ENCODE results near the gene RFTN1.
A peak's percentile ranks its signal among the peaks of the same experiment; 100 is the strongest.

The RFTN1 gene

DNA sequence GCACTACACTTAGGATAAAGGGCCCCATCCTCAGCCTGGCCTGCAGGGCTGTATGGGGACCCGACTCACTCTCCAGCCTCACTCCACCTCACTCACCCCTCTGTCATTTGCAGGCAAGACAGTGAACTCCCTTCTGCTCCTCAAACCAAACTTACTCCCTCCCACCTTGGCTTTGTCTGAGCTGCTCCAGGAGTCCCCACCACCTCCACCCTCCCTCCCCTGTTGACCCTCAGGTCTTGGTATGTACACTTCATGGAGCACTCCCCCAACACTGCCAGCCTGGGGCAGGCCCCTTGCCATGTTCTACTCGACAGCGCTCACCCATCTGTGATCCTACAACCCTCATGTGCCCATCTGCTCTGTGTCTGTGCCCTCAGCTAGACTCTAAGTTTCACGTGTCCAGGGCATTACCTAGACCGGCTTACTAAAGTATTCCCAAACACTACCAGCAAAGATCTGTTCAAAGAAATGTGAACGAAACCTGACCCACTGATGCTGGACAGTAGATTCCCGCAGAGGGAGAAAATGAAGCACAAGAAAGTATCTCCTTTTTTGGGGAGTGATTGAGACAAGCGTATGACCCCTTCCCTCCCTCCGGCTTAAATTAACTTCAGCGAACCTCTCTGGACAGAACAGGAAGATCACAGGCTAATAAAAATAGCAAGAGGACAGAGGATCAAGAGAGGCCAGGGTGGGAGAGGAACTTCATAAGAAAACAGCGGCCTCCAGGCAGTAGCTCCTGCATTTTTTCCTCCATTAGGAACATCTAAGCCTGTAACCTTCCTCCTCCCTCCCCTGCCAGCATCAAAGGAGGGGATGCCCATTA is 113.2 kb downstream of the RFTN1 start:
- no peak for DNase-seq

DNA sequence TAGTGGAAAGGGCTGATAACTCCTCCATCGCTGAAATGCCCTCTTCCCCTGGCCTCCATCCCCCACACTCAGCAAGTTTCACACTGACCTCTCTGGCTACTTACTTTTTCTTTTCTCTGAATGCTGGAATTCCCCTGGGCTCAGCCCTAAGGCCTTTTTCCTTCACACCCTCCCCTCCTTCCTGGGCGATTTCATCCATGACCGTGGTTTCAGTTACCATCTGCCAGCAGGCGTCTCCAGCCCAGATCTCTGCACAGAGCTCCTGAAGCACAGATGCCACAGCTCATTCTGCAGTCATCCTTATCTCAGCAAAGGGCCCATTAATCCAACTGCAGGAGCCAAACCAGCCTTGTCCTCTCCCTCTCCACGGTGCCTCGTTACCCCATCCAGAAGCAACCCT is 114.0 kb downstream of the RFTN1 start:
- no peak for DNase-seq

DNA sequence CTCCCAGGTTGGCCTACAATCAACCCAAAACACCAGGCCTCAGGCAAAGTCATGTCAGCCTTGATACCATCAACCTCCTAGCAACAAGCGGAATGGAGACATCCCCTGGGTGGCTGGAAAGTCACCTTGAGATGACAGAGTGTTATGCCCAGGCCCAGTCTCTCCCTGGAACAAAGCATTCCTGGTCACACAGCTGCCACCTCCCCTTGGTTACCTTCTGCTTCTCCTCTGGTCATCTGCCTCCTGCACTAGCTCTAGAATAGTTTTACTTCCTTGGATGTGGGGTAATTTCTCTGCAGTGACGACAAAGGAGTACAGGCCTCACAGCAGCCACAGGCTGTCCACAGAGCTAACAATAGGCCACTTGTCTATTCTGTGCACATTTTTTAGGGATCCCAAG is 114.9 kb downstream of the RFTN1 start:
- no peak for DNase-seq

DNA sequence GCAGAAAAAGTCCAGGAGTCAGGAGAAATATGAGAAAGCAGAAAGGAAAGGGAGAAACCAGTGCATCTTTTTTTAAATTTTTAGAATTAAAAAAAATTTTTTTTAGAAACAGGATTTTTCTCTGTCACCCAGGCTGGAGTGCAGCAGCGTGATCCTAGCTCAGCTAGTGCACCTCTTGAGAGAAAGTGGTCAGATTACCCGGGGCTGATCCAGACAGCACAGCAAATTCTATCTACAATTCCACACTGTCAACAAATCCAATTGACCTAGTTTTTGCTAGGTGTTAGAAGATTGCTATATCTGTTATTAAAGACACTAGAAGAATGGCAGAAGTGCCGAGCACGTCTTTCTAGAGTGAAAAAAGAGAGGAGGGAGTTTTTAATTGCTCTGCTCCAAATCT is 117.3 kb downstream of the RFTN1 start:
- DNase-seq = no peak

DNA sequence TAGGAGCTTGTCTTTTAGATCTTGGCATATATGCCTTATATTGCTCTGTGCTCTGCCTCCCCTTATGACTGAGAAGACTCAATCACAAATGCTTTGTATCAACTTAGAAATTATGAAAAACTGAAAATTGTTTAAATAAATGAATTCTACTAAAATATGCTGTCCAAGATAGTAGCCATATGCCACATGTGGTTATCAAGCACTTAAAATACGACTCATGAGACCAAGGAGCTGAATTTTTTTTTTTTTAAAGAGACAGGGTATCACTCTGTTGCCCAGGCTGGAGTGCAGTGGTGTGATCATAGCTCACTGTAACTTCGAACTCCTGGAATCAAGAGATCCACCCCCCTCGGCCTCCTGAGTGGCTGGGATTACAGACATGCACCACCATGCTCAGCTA is 118.3 kb downstream of the RFTN1 start:
- DNase-seq = no peak

DNA sequence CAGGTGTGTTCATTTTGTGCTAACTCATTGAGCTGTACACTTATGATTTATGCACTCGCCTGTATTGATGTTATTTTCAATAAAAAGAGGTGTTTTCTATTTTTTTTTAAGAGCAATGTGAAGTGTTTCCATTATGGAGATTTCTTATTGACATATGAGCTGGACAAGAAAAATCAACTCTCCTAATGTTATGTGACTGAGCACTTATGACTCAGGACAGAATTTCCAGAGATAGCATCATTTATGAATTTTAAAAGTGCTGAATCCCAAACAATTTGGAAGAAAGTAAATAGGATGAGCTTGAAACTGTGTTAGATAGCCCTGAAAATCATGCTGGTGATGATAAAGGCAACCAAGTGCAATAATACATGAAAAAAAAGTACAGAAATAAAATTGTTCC is 118.9 kb downstream of the RFTN1 start:
- DNase-seq = no peak

DNA sequence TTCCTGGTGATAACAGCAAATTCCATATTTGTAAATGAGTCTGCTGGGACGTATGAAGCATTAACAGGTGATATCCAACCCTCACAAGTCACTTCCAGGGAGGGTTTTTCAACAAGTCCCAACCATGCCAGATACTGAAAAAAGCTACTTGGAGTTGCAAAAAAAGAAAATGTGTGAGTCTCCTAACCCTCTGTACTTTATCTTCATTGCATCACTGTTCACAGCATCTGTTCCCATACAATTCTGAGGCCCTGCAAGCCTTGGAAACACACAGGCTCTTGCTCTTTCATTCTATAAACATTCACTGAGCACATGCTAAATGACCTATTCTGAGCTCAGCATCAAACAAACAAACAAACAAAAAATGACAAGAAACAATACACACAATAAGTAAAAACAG is 120.8 kb downstream of the RFTN1 start:
- no peak for DNase-seq

DNA sequence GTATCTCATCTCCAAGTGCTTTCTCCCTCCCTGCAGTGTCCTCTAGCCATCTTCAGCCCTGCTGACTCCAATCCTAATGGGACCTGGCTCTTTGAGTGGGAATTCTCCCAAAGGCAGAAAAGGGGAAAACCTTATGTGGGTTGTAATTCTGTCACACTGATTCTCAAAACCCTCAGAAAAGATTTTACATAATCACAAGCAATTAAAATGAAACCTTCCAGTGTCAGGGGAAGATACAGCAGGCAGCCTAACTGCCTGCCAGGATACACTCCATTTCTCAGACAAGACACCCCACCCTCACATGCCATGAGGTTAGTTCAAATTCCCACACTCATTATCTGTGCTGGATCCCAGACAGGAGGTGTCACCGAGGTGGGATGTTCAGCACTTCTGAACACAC is 121.4 kb downstream of the RFTN1 start:
- no peak for DNase-seq

DNA sequence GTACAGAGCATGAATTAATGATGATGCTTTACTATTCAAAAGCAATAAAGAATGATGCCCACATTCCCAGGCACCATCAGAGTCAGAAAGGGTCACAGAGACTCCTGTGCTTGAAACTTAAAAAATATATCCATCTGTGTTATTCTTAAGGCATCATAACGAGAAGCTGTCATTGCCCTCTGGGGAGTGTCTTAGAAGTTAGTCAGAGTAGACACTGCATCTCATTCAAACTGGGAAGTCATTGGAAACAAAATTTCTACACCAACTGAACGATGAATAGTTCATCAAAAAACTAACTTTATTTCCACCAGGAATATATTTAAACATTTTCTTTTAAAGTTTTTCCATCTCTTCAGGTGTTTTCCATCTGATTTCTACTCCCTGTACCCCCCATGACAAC is 122.9 kb downstream of the RFTN1 start:
- no peak for DNase-seq

DNA sequence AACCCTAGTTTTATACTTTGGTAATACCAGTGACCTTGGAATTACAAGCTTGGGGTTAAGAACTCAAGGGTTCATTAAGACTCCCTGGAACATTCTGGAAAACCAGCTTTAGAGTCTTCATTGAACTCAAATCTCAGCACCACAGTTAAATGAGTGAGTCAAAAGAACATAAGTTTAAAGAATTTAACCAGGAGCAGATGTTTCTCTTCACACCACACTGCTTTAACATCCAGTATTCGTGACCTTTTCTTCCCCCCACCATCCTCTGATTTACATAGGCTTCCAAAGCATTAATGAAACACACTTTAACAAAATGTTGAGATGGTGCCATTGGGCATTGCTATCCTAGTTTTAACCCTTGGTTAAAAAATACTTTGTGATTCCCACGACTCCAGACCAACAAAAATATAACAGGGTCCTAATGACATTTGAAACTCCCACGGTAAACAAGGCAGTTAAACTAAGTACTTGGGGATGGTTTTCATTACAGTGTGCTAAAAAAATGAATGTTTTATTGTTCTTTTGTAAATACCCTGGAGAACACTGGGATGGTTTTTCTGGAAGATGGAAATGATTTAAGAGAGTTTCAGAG is 124.6 kb downstream of the RFTN1 start:
- DNase-seq = no peak

DNA sequence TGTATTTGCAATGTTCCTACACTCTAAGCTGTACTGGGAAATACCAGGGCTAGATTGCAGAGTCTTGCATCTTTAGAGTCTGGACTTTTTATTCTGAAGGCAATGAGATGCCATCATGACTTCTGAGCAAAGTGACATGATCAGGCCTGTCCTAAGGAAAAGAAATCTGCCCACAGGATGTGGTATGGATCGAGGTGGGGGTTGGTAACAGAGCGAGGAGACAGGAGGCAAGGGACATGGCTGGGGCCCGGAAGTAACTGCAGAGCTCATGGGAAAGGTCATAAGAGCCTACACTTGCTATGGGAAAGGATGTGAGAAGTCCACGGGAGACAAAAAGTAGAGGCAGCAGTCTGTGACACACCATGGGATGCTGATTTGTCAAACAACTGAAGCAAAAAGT is 126.9 kb downstream of the RFTN1 start:
- no peak for DNase-seq

DNA sequence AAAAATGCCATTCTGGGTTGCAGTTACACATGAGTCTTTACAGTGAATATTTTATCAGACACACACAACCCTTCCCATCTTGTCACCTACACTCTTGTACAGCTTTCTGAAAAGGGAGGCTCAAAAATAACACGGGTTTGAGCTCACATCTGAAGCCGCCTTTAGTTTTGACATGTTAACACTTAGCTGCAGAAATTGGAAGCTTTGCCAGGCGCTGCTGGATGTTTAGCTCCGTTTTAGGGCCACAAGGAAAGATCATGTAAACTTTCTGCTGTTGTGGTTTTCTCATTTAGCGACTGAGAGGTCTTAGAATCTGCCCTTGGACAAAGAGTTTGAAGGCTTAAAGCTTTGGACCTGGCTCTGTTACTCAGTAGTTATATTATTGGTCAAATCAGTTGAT is 128.3 kb downstream of the RFTN1 start:
- DNase-seq = no peak

DNA sequence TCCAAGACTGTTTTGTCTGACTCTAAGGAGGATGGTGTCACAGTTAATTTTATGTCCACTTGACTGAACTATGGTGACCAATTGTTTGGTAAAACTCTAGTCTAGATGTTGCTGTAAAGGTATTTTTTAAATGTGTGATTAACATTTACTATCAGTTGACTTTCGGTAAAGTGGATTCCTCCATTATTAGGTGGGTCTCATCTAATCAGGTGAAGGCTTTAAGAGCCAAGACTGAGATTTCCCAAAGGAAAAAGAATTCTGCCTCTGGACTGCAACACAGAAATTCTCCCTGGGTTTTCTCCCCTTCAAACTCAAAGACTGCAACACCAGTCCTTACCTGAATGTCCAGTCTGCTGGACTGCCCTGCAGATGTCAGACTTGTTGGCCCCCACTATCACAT is 129.6 kb downstream of the RFTN1 start:
- no peak for DNase-seq

DNA sequence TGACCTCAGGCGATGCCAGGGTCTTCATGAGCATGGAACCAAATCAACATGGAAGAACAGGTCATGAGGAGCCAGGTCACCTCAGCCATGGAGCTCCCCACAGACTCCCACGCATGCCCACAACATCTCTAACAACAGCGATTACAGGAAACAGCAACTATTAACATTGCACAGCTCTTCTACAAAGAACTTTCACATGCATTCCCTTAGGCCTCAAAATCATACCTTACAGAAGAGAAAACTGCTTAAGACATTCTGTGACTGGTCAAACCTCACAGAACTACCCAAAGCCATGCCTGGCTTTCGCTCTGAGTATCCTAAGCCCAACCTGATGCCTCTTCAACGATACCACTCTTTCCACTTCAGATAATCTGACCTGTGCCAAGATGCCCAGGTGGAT is 130.7 kb downstream of the RFTN1 start:
- no peak for DNase-seq

DNA sequence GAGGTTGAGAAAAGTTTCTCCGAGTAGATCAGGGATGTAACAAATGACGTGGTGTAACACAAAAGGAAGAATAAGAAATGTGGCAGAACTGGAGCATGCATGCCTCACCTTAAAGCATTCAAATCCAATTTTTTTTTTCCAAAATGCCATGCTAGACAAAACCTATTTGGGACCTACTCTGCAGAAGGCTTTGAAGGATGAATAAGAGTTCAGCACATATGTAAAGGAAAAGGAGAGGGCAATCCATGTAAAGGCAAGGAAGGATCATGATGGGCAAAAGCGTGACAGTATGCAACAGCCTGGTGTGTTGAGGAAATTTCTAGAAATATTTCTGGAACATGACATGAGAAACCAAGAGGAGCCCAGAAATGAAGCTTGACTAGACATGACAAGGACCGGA is 132.1 kb downstream of the RFTN1 start:
- no peak for DNase-seq

DNA sequence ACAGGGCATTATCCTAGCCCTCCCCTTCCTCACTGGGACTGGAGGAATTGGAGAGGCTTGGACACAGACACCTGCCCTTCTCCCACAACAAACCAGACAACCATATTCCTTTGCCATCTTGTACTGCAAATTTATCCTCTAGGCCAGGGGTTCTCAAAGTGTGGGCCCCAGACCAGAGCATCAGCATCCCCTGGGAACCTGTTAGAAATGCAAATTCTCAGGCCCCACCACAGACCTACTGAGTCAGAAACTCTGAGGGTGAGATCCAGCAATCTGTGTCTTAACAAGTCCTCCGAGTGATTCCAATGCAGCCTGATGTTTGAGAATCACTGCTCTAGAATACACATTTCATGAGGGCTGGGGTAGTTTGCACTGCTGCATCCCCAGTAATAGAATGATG is 133.1 kb downstream of the RFTN1 start:
- no peak for DNase-seq

DNA sequence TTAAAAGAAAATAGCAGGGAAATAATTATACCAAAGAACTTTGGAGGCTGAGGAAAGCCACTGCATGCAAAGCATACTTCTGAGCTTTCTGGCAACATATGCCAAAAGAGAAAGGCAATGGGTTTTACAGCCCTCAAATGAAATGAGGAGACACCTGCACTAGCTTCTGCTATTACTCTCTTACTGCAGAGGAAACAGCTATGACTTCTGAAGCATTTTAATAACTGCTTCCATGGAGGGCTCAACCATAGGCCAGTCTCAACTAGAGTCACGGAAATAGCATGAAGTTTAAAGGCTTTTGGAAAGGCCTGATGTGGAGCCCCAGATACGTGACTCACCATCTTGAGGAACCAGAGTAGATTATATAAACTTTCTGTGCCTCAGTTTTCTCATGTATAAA is 133.7 kb downstream of the RFTN1 start:
- DNase-seq = no peak

DNA sequence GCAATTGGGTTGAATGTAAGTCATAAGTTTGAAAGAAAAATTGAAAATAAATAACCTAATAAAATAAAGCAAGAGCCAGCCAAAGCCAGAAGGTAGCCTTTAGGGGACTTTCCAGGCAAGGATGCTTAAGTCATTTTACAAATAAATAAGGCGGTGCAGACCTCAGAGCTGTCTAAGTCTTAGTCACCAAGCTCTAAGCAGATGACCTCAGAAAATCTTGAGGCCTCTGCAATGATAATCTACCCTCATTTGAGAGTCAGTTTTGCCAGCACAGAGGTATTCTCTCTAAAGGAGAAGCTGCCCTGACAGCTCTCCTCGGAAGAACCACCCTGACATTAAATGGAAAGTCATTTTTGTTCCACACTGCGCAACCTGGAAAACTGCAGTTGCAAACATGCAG is 134.6 kb downstream of the RFTN1 start:
- DNase-seq = no peak

DNA sequence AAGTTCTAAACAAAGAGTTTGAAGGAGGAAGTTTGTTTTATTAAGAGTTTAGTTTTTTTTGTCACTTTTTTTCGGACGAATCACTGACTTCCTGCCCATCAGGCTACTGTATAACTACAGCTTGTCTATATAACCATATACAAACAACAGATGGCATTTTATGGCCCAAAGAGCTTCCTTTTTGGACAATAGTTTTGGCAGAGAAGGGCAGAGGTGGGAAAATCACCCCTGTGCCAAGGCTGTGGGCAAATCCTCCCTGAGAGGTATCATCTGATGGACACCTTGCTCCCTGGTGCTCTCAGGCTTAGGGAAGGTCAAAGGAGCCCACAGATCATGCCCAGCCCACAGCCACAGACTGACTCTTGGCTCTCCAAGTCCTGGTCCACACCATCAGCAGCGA is 135.1 kb downstream of the RFTN1 start:
- no peak for DNase-seq

DNA sequence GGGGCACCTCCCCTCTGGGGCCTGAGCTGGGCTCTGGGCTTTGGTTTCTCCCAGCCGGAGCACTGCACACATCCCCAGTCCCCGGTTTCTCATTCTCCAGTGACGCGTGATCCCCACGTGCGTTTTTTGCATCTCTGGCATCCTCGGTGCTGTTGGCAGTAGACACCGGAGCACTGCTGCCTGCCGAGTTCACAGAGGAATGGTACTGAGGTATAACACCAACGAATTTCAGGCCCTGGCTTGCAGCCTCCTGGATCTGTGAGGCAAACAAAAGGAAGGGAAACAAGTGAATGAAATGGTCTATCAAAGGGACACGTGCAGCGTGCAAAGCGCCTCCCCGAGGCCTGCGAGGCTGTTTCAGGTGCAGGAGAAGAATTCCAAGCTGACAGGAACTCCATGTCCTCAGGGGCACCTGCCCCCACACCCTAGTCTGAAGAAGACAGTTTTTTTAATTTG is 135.6 kb downstream of the RFTN1 start:
- DNase-seq = no peak

DNA sequence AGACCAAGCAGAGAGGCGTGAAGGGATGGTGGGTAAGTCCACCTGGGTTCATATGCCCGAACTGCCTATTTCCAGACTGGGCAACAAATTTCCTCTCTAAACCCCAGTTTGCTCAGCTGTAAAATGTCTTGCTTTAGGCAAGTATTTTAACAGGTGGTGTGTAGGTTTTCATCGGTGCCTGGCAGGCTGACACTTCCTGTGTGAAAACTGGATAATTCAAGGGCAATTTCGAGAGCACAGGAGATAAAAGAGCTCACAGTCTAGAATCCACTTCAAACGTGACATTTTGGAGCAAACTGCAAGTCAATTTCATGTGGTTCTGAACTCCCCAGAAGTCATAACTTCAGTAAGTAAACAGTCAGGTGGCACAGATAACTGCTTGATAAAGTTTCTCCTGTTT is 136.3 kb downstream of the RFTN1 start:
- peak; percentile 38 to 42 for DNase-seq

DNA sequence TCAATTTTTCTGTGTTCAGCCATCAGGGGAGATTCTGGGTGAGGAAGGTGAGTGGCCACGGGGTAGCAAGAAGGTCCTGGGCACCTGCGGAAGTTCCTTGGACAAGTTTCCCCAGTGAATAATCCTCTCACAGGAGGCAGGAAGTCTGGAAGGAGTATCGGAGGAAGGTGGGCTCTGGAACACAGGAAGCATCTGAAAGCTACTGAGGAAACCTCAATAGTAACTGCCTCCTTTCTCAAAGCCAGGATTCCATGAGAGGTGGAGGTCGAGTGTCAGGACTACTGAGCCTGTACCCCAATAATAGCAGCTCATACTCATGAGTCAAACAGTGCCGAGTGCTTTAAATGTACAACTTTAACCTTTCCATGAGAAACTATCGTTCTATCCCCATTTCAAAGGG is 137.6 kb downstream of the RFTN1 start:
- DNase-seq = no peak

DNA sequence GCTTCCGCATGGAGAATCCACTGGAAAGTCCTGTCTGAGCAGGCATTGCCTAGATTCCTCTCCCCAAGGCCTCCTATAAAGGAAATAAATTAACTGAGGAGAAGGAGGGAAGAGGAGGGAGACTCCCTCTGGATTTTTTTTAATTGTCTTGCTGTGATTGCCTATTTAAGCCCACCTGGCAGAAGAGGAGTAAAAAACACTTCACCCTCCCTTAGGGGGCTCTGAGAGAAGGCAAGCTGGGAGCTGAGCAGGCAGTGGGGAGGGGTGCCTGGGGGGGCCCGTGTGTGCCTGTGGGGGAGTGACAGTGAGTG is 138.6 kb downstream of the RFTN1 start:
- DNase-seq = no peak

DNA sequence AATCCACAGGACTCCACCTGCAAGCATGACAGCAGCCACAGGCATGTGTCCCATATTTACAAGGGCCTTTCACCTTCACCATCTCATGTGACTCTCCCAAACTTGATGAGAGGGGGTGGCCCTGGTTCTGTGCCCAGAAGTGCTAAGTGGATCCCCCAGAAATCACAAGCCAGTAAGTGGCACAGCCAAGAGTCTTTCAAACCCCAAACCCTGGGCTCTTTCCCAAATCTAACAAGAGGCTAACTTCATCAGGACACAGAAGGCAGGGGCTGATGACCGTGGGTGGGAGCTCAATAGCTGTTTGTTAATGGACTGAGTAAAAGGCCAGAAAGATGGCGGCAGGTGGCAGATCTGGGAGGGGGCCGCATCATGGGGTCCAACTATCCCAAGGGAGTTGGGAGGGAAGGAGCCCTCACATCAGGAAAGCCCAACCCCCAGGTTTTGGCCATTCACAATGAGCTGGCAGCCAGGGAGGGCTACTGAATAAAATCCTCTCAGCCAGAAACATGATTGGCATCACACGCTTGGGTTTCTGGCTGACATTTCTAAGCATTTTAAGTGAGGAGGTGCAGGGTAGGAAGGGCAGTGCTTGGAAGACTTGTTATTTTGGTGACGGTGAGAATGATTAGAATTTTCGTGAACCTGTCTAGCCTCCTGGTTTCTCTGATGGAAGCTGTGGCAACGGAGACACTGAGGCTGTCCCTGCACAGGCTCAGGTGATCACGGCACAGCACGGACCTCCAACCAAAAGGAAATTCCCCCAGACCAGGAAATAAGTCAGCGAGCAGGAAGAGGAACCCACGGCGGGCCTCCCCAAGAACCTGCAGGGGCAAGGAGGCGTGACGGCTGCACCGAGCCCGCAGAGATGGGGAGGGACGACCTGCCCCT is 139.2 kb downstream of the RFTN1 start:
- peak in 1 of 2 donors; percentile 57 for DNase-seq

Data from CD4-positive, alpha-beta T cell treated with Interleukin-1 beta for 1 hour (primary cell).